ENCODE data around the gene LAPTM5.

- TF ChIP-seq SP1 (IDR thresholded peaks at IDR 0.05), result no peak
- TF ChIP-seq RAD21 (IDR thresholded peaks at IDR 0.05), result no peak
- no peak for TF ChIP-seq HNF4A (conservative IDR thresholded peaks at IDR 0.05)
- TF ChIP-seq, protein P1, sequence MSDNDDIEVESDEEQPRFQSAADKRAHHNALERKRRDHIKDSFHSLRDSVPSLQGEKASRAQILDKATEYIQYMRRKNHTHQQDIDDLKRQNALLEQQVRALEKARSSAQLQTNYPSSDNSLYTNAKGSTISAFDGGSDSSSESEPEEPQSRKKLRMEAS (IDR thresholded peaks at IDR 0.05), result no peak
- TF ChIP-seq ZBTB33 (IDR thresholded peaks at IDR 0.05), result no peak
Observed at GRCh38 chr1:30781906-30782305, 24.3 kb upstream of the LAPTM5 start.
